ENCODE data around the gene SGK1. TPM values are rescaled to one million over a fixed set of nuclear protein-coding genes. Genes with fewer than 3 reads are reported as not detected.
A peak's percentile ranks its signal among the peaks of the same experiment; 100 is the strongest.

The SGK1 gene
- total and polyA plus RNA-seq, 10 donors, result 12.3 to 80.1 (median 51.4) TPM

DNA sequence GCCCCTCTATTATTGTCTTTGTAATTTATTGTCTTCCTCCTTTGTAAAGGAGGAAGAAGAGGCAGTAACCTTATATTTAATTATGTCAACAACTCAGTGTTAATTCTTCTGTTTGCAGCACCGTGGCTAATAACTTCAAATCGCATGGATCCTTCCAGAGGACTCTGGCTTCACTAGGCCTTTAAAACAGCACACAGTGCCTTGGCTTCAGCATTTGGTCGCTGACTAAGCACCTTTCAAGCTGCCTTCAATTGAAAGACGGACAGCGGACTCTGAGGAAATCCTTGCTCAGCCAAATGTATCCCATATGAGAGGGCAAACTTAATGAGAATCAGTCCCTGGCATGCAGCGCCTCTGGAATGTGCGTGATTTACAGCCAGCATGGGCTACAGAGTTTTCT is 64.2 kb downstream of the SGK1 start:
- intact Hi-C loops (cut with DNase I; ENCODE audit: low total_unique reads), result no loop called here
- TF ChIP-seq POLR2AphosphoS5 (IDR thresholded peaks at IDR 0.05) (no peak), POLR2A (IDR thresholded peaks at IDR 0.05) (no peak)
- TF ChIP-seq, protein P1, sequence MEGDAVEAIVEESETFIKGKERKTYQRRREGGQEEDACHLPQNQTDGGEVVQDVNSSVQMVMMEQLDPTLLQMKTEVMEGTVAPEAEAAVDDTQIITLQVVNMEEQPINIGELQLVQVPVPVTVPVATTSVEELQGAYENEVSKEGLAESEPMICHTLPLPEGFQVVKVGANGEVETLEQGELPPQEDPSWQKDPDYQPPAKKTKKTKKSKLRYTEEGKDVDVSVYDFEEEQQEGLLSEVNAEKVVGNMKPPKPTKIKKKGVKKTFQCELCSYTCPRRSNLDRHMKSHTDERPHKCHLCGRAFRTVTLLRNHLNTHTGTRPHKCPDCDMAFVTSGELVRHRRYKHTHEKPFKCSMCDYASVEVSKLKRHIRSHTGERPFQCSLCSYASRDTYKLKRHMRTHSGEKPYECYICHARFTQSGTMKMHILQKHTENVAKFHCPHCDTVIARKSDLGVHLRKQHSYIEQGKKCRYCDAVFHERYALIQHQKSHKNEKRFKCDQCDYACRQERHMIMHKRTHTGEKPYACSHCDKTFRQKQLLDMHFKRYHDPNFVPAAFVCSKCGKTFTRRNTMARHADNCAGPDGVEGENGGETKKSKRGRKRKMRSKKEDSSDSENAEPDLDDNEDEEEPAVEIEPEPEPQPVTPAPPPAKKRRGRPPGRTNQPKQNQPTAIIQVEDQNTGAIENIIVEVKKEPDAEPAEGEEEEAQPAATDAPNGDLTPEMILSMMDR (IDR thresholded peaks at IDR 0.05 in 8 of 11, conservative IDR thresholded peaks at IDR 0.05 in 3 of 11), result no peak
- Histone ChIP-seq H3K9me3 (no peaks in the 10 kb centered on the region), H3K4me1 (peaks cover 5 to 24% (median 16%) of the 10 kb centered on the region in 6 donors), H3K4me3 (no peak overlapping the region), H3K27ac (no peak overlapping the region), H3K36me3 (no peaks in the 10 kb centered on the region), H3K27me3 (replicated peaks in 1 of 7) (no peaks in the 10 kb centered on the region)
- WGBS, 5 donors, result 68 to 78% (median 72%) methylated on average over 7 of the region's 7 CpGs
- DNase-seq, result no peak

GRCh38 chr6:134251320-134251719 is 66.6 kb downstream of the SGK1 start:
- no peak for TF ChIP-seq POLR2AphosphoS5 (IDR thresholded peaks at IDR 0.05)
- intact Hi-C loops (cut with DNase I; ENCODE audit: low total_unique reads), result no loop called here

GRCh38 chr6:134250776-134251175 is 67.1 kb downstream of the SGK1 start:
- H3K36me3 ChIP-seq, result no peaks in the 10 kb centered on the region
- no peak for DNase-seq
- 96 to 100% (median 98%) methylated on average over 2 of the region's 2 CpGs for WGBS, 5 donors
- H3K4me1 ChIP-seq, result peaks cover 21 to 53% (median 43%) of the 10 kb centered on the region in 6 donors
- H3K27me3 ChIP-seq (replicated peaks in 1 of 7), result no peaks in the 10 kb centered on the region
- intact Hi-C loops (cut with DNase I; ENCODE audit: low total_unique reads), result no loop called here
- no peak overlapping the region for H3K4me3 ChIP-seq
- no peaks in the 10 kb centered on the region for H3K9me3 ChIP-seq
- TF ChIP-seq, protein P1 (IDR thresholded peaks at IDR 0.05 in 8 of 11, conservative IDR thresholded peaks at IDR 0.05 in 3 of 11), result no peak
- TF ChIP-seq POLR2A (IDR thresholded peaks at IDR 0.05) (no peak), POLR2AphosphoS5 (IDR thresholded peaks at IDR 0.05) (no peak)
- peak overlapping the region in 4 of 8 donors; percentile 18 to 42 (median 31) for H3K27ac ChIP-seq

More at GRCh38 chr6:134251320-134251719, 66.6 kb downstream of the SGK1 start:
- Histone ChIP-seq H3K27ac (no peak overlapping the region), H3K27me3 (replicated peaks in 1 of 7) (no peaks in the 10 kb centered on the region), H3K4me1 (peaks cover 21 to 47% (median 39%) of the 10 kb centered on the region in 6 donors), H3K36me3 (no peaks in the 10 kb centered on the region), H3K4me3 (no peak overlapping the region), H3K9me3 (no peaks in the 10 kb centered on the region)
- DNase-seq, result no peak
- WGBS, 5 donors, result 91 to 98% (median 96%) methylated on average over 3 of the region's 3 CpGs

DNA sequence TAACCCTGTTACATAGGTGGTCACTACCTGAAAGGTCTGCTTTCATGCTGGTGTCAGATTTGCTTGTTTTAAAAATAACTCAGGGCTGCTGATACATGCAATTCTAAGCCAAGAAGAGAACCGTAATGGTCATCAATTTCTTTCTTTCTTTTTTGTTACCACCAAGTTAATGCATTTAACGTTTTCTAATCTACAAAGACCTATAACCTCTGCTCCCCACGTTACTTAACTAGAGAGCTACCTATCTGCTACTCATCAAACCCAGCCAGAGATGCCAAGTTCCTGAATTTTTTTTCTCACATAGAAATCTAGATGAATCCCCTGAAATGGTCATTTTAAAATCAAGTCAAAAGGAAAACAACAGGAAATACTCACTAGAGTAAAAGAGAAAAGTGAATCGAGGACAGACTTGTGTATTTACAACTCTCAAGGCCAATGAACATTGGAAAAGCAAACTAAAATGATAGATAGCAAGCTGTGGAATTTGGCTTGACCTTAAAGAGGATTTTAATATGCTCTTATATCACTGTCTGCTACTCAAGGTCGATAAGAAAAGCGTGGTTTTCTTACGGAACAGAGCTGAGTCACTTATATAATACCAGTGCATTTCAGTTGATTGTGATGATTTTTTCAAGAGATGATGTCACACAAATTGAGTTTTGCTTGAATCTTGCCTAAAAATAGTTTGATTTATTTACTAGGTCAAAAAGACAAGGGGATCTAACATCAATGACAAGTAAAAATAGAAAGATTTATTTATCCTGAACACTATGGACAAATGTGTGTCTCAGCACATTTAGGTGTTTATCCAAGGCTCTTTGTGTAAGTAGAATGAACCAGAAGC is 67.9 kb downstream of the SGK1 start:
- Histone ChIP-seq H3K4me1 (peaks cover 21 to 60% (median 48%) of the 10 kb centered on the region in 6 donors), H3K9me3 (no peaks in the 10 kb centered on the region), H3K27me3 (replicated peaks in 1 of 7) (no peaks in the 10 kb centered on the region), H3K4me3 (no peak overlapping the region), H3K36me3 (no peaks in the 10 kb centered on the region), H3K27ac (peak overlapping the region in 6 of 8 donors; percentile 9 to 44 (median 31))
- WGBS, 5 donors, result 34 to 55% (median 45%) methylated on average over 7 of the region's 7 CpGs
- no peak for DNase-seq
- intact Hi-C loops (cut with DNase I; ENCODE audit: low total_unique reads), result loop anchor here (10.0 kb wide), 1 partner anchor 75 kb away; no protein-coding TSS in a partner anchor
- TF ChIP-seq POLR2AphosphoS5 (IDR thresholded peaks at IDR 0.05) (no peak), POLR2A (IDR thresholded peaks at IDR 0.05) (no peak)
- TF ChIP-seq, protein P1 (IDR thresholded peaks at IDR 0.05 in 8 of 11, conservative IDR thresholded peaks at IDR 0.05 in 3 of 11), result no peak
